HG02870 (cell line): Measurements from ENCODE around the gene WDR86.

Source experiments
- ATAC-seq: cut with Tn5 transposase; IDR thresholded peaks from one replicate; pipeline ENCODE4 v1.9.1; 2021; ENCODE audit warnings: mild to moderate bottlenecking, moderate library complexity; ENCODE audit not compliant: unreplicated experiment

The WDR86 gene

GRCh38 chr7:151409667-151410404 is at the start of gene WDR86:
Gene WDR86 (minus strand): TSS chr7:151410038. CDS start chr7:151409589, 449 bp downstream.
- ATAC-seq, result no peak

- ATAC-seq, result no peak
Measured at GRCh38 chr7:151457534-151457933, 47.7 kb upstream of the WDR86 start.

GRCh38 chr7:151456782-151457181 is 46.9 kb upstream of the WDR86 start:
- ATAC-seq, result no peak

- no peak for ATAC-seq
Measured at GRCh38 chr7:151456276-151456675, 46.4 kb upstream of the WDR86 start.

- ATAC-seq, result no peak
Measured at GRCh38 chr7:151455690-151456089, 45.9 kb upstream of the WDR86 start.

GRCh38 chr7:151454932-151455530 is 45.2 kb upstream of the WDR86 start:
- no peak for ATAC-seq

GRCh38 chr7:151454305-151454704 is 44.5 kb upstream of the WDR86 start:
- no peak for ATAC-seq

- no peak for ATAC-seq
Measured at GRCh38 chr7:151453326-151453791, 43.5 kb upstream of the WDR86 start.

GRCh38 chr7:151452680-151453325 is 43.0 kb upstream of the WDR86 start:
- ATAC-seq, result no peak

- ATAC-seq, result no peak
Measured at GRCh38 chr7:151451626-151452571, 42.1 kb upstream of the WDR86 start.

GRCh38 chr7:151451156-151451555 is 41.3 kb upstream of the WDR86 start:
- no peak for ATAC-seq

- no peak for ATAC-seq
Measured at GRCh38 chr7:151449990-151450389, 40.2 kb upstream of the WDR86 start.

GRCh38 chr7:151448261-151449252 is 38.7 kb upstream of the WDR86 start:
- peak; percentile 57 for ATAC-seq

- no peak for ATAC-seq
Measured at GRCh38 chr7:151447901-151448260, 38.0 kb upstream of the WDR86 start.

GRCh38 chr7:151447312-151447711 is 37.5 kb upstream of the WDR86 start:
- no peak for ATAC-seq

GRCh38 chr7:151446412-151446811 is 36.6 kb upstream of the WDR86 start:
- no peak for ATAC-seq

GRCh38 chr7:151444632-151445031 is 34.8 kb upstream of the WDR86 start:
- ATAC-seq, result no peak

- ATAC-seq, result no peak
Measured at GRCh38 chr7:151442776-151443496, 33.1 kb upstream of the WDR86 start.

GRCh38 chr7:151440799-151441445 is 31.1 kb upstream of the WDR86 start:
- no peak for ATAC-seq
